Suppressor macrophage (primary cell): Measurements from ENCODE around the gene GRID2.
A peak's percentile ranks its signal among the peaks of the same experiment; 100 is the strongest.

Experiments
- DNase-seq, 4 experiments: peaks; one replicate each; pipeline ENCODE4 v3.0.0-alpha.2; 2020 to 2022

GRID2 gene

GRCh38 chr4:93116624-93117023 is 812.9 kb downstream of the GRID2 start:
- DNase-seq = no peak

GRCh38 chr4:93127489-93127888 is 823.7 kb downstream of the GRID2 start:
- no peak for DNase-seq

DNA sequence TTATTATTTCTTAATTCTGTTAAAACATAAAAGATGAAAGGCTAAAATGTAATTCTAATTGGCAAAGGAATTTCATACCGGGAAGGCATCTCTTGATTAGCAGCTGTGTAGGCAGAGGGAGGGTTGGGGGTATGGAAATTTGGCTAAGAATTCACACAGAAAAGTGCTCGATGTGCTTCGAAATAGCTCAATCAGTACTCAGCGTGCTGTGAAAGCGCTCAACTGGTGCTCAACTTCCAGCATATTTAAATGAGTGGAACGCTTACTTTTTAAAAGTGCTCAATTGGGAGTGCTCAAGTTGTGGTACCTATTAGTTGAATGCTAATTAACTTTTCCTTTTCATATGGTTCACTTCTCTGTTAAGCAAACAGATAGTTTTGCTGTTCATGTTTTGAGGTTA is 828.9 kb downstream of the GRID2 start:
- no peak for DNase-seq

GRCh38 chr4:93139118-93139517 is 835.4 kb downstream of the GRID2 start:
- no peak for DNase-seq

- DNase-seq = no peak
These were observed 840.1 kb downstream of the GRID2 start for GRCh38 chr4:93143902-93144301.

GRCh38 chr4:93144644-93145043 is 840.9 kb downstream of the GRID2 start:
- DNase-seq = no peak

DNA sequence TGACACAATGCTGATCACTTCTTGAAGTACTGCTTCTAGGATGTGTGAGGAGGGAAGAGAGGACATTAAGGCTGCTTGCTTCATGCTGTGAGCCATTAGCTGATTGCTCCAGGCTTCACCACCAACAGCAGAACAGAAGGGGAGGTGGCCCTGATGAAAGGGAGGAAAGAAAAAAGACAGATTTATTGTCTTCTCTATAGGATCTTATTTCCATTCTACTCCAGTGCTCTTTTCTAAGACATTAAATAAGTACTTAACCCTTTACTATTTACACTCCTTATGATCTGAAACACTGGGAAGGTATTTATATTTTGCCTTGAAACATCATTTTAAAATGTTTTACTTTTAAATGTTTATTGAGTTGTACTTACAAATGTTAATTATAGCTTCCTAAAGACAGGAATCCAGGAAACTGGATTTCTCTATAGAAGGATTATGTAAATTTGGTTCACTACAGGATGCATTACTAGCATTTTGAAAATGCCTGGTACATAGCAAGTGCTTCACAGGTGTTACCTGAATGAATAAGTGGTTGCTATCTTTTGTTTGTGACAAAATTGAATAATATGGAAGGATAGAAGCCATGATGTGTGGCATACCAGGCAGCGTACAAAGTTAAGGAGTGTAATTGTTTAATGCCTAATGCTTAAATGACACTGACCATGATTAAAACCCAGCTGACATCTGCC is 843.9 kb downstream of the GRID2 start:
- no peak for DNase-seq

- no peak for DNase-seq
These were observed 848.7 kb downstream of the GRID2 start for GRCh38 chr4:93152491-93152890.

DNA sequence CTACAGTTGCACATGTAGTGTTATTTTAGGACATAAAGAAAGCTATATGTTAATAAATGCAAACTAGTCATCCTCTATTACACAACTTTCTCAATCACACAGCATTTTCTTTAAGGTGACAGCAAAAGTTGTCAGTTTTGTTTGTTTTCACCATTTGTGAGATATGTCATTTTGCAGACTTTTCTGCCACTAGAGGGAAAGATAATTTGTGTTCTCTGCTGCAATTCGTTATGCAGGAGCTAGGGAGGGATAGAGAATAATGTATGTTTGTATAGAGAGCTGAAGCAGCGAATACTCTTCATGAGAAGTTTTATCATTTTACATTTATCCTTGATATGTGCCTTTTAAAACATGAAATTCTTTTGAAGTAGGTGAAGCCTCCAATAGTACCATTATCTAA is 854.2 kb downstream of the GRID2 start:
- no peak for DNase-seq

DNA sequence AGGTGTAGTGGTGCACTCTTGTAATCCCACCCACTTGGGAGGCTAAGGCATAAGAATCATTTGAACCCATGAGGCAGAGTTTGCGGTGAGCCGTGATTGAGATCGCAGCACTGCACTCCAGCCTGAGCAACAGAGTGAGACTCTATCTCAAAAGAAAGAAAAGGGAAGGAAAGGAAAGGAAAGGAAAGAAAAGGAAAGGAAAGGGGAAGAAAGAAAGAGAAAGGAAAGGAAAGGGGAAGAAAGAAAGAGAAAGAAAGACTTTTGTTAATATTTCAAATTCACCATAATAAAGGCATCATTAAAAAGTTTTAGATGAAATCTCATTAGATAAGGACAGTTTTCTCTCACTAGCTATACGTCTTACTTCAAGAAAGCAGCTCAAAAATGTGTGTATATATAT is 864.3 kb downstream of the GRID2 start:
- no peak for DNase-seq

GRCh38 chr4:93169966-93170365 is 866.2 kb downstream of the GRID2 start:
- DNase-seq = no peak

DNA sequence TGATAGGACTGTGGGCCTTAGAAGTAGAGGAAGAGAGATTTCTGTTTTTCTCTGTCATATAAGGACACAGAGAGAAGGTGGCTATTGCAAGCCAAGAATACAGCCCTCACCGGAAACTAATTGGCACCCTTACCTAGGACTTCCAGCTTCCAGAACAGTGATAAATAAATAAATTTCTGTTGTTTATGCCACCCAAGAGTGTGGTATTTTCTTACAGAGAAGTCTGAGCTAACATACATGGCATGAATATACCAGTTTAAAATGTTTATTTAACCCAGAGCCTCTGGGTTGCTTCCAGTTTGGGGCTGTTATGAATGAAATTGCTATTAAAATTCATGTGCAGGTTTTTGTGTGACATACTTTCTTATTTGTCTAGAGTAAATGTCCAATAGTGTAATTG is 870.8 kb downstream of the GRID2 start:
- DNase-seq = no peak

DNA sequence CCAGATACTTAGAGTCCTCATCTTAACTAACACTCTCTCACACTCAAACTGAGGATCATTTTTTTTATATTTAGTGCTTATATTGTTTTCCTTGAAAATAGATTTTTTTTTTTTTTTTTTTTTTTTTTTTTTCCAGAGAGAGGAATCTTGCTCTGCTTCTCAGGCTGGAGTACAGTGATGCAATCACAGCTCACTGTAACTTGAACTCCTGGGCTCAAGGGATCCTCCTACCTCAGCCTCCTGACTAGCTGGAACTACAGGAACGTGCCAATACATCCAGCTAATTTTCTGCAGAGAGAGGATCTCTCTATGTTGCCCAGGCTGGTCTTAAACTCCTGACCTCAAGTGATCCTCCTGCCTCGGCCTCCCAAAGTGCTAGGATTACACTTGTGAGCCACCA is 874.5 kb downstream of the GRID2 start:
- DNase-seq = no peak

DNA sequence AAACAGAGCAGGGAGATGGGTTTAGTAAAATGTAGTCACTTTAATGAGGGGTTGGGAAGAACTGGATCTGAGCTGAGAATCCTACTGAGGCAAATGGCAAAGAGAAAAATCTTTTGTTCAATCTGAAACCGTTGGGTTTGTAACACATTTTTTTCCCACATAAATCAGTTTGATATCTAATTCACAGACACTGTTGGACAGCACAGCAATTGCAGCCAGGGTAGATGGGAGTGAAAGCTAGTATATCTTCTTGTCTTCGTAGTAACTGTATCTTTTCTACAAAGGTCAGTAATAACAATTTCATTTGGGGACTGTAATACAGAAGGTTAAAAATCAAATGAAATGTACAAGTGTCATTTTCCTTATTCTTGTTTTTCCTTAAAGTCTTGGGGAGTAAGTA is 875.3 kb downstream of the GRID2 start:
- no peak for DNase-seq

DNA sequence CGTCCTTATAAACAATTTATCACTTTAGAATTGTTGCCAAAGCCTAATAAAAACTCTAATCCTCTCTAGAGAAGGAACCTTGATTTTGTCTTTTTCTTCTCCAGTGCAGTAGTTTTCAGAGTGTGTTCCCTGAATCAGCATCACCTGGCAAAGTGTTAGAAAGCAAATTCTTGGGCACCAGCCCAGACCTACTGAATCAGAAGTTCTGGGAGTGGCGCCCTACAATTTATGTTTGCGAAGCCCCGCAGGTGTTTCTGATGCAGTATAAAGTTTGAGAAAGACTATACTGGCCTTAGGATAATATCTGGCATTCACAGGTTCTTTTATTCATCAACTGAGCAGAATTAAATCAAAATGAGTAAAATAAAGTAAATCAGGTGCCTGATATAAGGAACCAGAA is 879.0 kb downstream of the GRID2 start:
- no peak for DNase-seq

GRCh38 chr4:93183576-93183975 is 879.8 kb downstream of the GRID2 start:
- DNase-seq = no peak

DNA sequence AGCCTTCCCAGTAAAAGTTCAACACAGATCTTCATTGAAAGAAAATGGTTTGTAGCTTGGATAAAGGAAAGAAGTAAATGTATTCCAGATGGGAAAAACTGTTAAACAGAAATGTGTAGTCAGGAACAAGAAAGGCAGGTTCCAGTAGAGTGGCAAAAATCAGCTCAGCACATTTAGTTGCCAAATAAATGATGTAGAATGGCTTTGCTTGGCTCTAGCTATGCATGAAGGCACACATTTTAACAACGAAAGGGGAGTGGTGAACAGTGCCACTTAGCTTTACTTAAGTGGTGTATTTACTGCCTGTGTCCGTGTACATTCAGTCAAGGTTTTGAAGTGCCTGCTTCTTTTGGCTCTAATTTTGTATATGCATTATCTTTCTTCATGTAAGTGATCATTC is 880.3 kb downstream of the GRID2 start:
- no peak for DNase-seq

- DNase-seq = no peak
These were observed 883.1 kb downstream of the GRID2 start for GRCh38 chr4:93186846-93187245.

DNA sequence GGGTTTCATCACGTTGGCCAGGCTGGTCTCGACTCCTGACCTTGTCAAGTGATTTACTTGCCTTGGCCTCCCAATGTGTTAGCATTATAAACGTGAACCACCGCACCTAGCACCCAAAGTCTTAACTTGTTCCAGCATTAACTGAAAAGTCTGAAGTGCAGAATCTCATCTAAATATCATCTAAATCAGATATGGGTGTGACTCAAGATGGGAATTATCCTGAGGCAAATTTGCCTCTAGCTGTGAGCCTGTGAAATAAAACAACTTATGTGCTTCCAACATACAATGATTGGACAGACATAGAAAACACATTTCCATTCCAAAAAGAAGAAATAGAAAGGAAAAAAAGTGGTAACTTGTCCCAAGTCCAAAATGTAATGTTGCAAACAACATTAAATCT is 883.7 kb downstream of the GRID2 start:
- no peak for DNase-seq

- DNase-seq = no peak
These were observed 884.1 kb downstream of the GRID2 start for GRCh38 chr4:93187892-93188291.

DNA sequence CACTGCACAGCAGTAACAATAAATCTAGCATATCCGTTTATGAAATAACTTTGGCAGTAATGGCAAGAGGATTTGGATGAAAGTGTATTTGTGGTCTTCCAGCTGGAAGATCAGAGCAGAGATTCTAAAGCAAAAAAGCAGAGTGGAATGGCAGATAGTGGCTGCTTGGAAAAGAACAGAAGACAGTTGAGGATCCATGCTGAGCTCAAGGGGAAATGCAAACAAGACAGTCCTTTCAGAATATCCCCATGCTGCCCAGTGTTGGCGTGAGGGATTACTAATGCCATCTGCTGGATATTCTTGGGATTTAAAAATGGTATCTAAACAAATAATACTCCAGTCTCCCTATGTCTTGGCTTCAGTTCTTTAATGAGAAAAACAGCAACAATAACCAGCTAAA is 895.7 kb downstream of the GRID2 start:
- DNase-seq = peak in 3 of 4 experiments; percentile 2 to 11 (median 4)

DNA sequence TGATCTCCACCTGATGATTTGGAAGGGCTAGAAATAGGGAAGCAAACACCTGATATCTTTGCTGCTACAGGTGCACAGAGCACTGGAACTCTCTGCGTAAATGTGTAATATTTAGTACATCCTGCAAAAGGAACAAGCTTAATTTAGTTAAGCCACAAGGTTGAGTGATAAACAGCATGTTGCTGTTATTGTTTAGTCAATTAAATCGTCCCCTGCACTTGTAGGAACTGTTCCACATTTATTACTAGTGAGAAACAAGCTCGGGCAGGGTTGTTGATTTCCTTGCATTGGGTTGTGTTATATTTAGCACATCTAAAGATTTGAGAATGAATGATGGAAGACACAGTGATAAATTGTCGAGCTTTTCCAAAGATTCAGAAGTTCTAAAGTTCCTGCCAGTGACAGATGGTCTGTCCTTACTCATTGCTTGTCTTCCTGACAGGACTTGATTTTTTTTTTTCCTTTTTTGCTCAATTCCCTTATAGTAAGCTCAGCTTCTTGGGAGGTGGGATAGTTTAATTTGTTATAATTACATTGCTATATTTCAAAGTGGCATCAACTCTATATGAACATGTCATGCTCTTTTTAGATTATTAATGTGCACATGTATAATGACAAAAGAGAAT is 897.8 kb downstream of the GRID2 start:
- DNase-seq = no peak

GRCh38 chr4:93203708-93204107 is 899.9 kb downstream of the GRID2 start:
- no peak for DNase-seq

DNA sequence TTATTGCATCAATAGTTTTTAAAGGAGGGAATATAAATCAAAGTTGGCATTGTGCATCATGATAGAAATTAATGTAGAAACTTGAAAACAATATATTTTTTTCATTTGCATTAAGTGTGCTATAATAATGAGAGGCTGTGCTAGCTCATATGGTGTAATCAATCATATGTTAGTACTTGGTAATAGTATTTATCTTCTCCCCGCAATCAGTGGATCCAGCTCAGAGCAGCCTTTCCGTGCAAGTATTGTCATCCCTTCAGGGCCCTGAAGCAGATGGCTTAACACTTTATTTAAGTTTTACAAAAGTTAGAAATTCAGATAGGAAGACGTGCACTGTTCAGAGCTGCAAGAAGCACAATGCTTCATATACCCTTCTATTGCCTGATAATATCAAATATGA is 908.5 kb downstream of the GRID2 start:
- DNase-seq = no peak

DNA sequence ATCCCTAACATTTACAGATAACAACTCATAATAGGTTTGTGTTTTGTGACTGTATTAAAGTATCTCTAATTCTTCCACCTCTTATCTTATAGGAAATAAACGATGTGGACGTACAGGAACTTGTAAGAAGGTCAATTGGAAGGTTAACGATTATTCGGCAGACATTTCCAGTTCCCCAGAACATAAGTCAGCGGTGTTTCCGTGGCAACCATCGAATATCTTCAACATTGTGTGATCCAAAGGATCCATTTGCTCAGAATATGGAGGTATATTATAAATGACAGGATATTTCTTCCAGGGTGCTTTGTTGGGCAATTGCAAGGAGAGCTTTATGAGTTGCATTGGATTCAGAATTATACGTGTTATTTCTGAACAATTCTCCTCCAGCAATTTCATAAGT is 912.9 kb downstream of the GRID2 start:
- no peak for DNase-seq
